ENCODE measurements around the gene MUC2.

Gene MUC2

GRCh38 chr11:1109918-1110705 lies 35.4 kb downstream of the MUC2 start:
- no peak for DNase-seq
- Histone ChIP-seq H3K79me2 (ENCODE audit: control insufficient read depth, insufficient read depth, low read length, poor library complexity) (no peaks in the 10 kb centered on the region), H3K36me3 (ENCODE audit: control insufficient read depth in 1 of 2, insufficient read depth in 2 of 2, low read length in 2 of 2) (no peaks in the 10 kb centered on the region), H3K4ac (ENCODE audit: low read depth, low read length) (no peak overlapping the region), H4K8ac (ENCODE audit: low read depth, low read length) (no peak overlapping the region), H2BK120ac (ENCODE audit: insufficient read depth, low read length, poor library complexity) (no peak overlapping the region), H3K79me1 (ENCODE audit: low read length) (no peaks in the 10 kb centered on the region), H4K12ac (ENCODE audit: low read depth, low read length) (no peak overlapping the region), H2AFZ (ENCODE audit: insufficient read depth, low read length, poor library complexity) (no peak overlapping the region), H3K9ac (ENCODE audit: low read length) (no peak overlapping the region), H3K9me3 (ENCODE audit: insufficient read depth, low read depth, low read length) (peaks cover 48% of the 10 kb centered on the region), H2BK12ac (ENCODE audit: low read length) (no peak overlapping the region), H3K23ac (ENCODE audit: low read length) (no peak overlapping the region), H3K27me3 (ENCODE audit: insufficient read depth, low read length) (no peaks in the 10 kb centered on the region), H3K14ac (ENCODE audit: low read length) (no peak overlapping the region), H3K4me3 (ENCODE audit: low read depth, low read length) (no peak overlapping the region), H4K91ac (ENCODE audit: low read depth, low read length) (no peak overlapping the region), H3K18ac (ENCODE audit: low read length) (no peak overlapping the region), H2AK5ac (ENCODE audit: low read length) (no peak overlapping the region), H3K4me2 (ENCODE audit: low read length) (no peak overlapping the region), H3K27ac (ENCODE audit: low read depth, low read length) (no peak overlapping the region), H3K4me1 (ENCODE audit: control insufficient read depth in 1 of 2, insufficient read depth in 2 of 2, low read length in 2 of 2) (no peaks in the 10 kb centered on the region), H2BK5ac (ENCODE audit: low read depth, low read length, poor library complexity) (no peak overlapping the region)
- no CpG with 5 or more reads among the region's 39 CpGs for WGBS (ENCODE audit: extremely low coverage, insufficient coverage, insufficient read length)

DNA sequence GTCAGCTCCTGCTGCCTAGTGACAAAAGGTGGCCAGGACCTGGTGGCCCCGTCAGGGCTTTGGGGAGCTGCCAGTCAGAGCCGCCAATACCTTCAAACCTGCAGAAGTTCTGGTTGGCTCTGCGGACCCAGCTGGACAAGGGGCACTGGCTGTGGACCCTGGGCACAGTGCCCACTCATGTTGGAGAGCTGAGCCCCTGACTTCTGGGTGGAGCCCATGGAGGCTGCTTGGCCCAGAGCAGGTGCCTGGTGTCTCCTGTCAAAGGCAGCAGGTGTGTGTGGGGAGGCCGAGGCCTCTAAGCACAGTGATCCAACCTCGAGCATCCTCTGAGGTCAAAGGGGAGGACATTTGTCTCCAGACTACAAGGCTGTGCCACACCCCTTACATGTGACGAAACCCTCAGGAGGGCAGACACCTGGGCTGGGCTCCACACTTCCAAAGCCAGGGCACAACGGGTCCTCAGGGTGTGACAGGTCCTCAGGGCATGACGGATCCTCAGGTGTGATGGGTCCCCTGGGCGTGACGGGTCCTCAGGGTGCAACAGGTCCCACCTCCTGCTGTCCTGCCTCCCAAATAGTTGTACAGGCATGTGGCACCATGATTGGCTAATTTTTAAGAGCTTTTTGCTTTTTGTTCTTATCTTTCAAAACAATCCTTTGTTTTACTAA lies 37.0 kb downstream of the MUC2 start:
- no peak overlapping the region for H2BK12ac ChIP-seq (ENCODE audit: low read length)
- no CpG with 5 or more reads among the region's 10 CpGs for WGBS (ENCODE audit: extremely low coverage, insufficient coverage, insufficient read length)
- no peak overlapping the region for H3K14ac ChIP-seq (ENCODE audit: low read length)
- no peak overlapping the region for H4K8ac ChIP-seq (ENCODE audit: low read depth, low read length)
- H3K27me3 ChIP-seq (ENCODE audit: insufficient read depth, low read length), result no peaks in the 10 kb centered on the region
- DNase-seq, result no peak
- H3K4me1 ChIP-seq (ENCODE audit: control insufficient read depth in 1 of 2, insufficient read depth in 2 of 2, low read length in 2 of 2), result no peaks in the 10 kb centered on the region
- H3K79me2 ChIP-seq (ENCODE audit: control insufficient read depth, insufficient read depth, low read length, poor library complexity), result no peaks in the 10 kb centered on the region
- no peak overlapping the region for H2AFZ ChIP-seq (ENCODE audit: insufficient read depth, low read length, poor library complexity)
- H3K23ac ChIP-seq (ENCODE audit: low read length), result no peak overlapping the region
- no peak overlapping the region for H4K12ac ChIP-seq (ENCODE audit: low read depth, low read length)
- no peak overlapping the region for H4K91ac ChIP-seq (ENCODE audit: low read depth, low read length)
- peaks cover 38% of the 10 kb centered on the region for H3K9me3 ChIP-seq (ENCODE audit: insufficient read depth, low read depth, low read length)
- no peak overlapping the region for H3K4ac ChIP-seq (ENCODE audit: low read depth, low read length)
- no peak overlapping the region for H2AK5ac ChIP-seq (ENCODE audit: low read length)
- H3K4me2 ChIP-seq (ENCODE audit: low read length), result no peak overlapping the region
- no peaks in the 10 kb centered on the region for H3K79me1 ChIP-seq (ENCODE audit: low read length)
- H3K27ac ChIP-seq (ENCODE audit: low read depth, low read length), result no peak overlapping the region
- no peaks in the 10 kb centered on the region for H3K36me3 ChIP-seq (ENCODE audit: control insufficient read depth in 1 of 2, insufficient read depth in 2 of 2, low read length in 2 of 2)
- H2BK5ac ChIP-seq (ENCODE audit: low read depth, low read length, poor library complexity), result no peak overlapping the region
- no peak overlapping the region for H2BK120ac ChIP-seq (ENCODE audit: insufficient read depth, low read length, poor library complexity)
- H3K18ac ChIP-seq (ENCODE audit: low read length), result no peak overlapping the region
- no peak overlapping the region for H3K4me3 ChIP-seq (ENCODE audit: low read depth, low read length)
- H3K9ac ChIP-seq (ENCODE audit: low read length), result no peak overlapping the region

- no peak overlapping the region for H2BK12ac ChIP-seq (ENCODE audit: low read length)
- no peak for DNase-seq
Observed at GRCh38 chr11:1112351-1113191, 37.9 kb downstream of the MUC2 start.

GRCh38 chr11:1113405-1114201 lies 38.9 kb downstream of the MUC2 start:
- no peak overlapping the region for H2AFZ ChIP-seq (ENCODE audit: insufficient read depth, low read length, poor library complexity)
- H3K18ac ChIP-seq (ENCODE audit: low read length), result no peak overlapping the region
- H3K4ac ChIP-seq (ENCODE audit: low read depth, low read length), result no peak overlapping the region
- no peak overlapping the region for H4K12ac ChIP-seq (ENCODE audit: low read depth, low read length)
- H3K27ac ChIP-seq (ENCODE audit: low read depth, low read length), result no peak overlapping the region
- H3K4me3 ChIP-seq (ENCODE audit: low read depth, low read length), result no peak overlapping the region
- no peak overlapping the region for H3K23ac ChIP-seq (ENCODE audit: low read length)
- no peak overlapping the region for H2BK5ac ChIP-seq (ENCODE audit: low read depth, low read length, poor library complexity)
- no peak overlapping the region for H4K91ac ChIP-seq (ENCODE audit: low read depth, low read length)
- no peak overlapping the region for H3K14ac ChIP-seq (ENCODE audit: low read length)
- H2AK5ac ChIP-seq (ENCODE audit: low read length), result no peak overlapping the region
- H3K9me3 ChIP-seq (ENCODE audit: insufficient read depth, low read depth, low read length), result peaks cover 29% of the 10 kb centered on the region
- no peaks in the 10 kb centered on the region for H3K36me3 ChIP-seq (ENCODE audit: control insufficient read depth in 1 of 2, insufficient read depth in 2 of 2, low read length in 2 of 2)
- H2BK120ac ChIP-seq (ENCODE audit: insufficient read depth, low read length, poor library complexity), result no peak overlapping the region
- H3K9ac ChIP-seq (ENCODE audit: low read length), result no peak overlapping the region
- H3K79me1 ChIP-seq (ENCODE audit: low read length), result no peaks in the 10 kb centered on the region
- H3K4me2 ChIP-seq (ENCODE audit: low read length), result no peak overlapping the region
- no peak overlapping the region for H2BK12ac ChIP-seq (ENCODE audit: low read length)
- no peak for DNase-seq
- no peaks in the 10 kb centered on the region for H3K4me1 ChIP-seq (ENCODE audit: control insufficient read depth in 1 of 2, insufficient read depth in 2 of 2, low read length in 2 of 2)
- H3K79me2 ChIP-seq (ENCODE audit: control insufficient read depth, insufficient read depth, low read length, poor library complexity), result no peaks in the 10 kb centered on the region
- H3K27me3 ChIP-seq (ENCODE audit: insufficient read depth, low read length), result no peaks in the 10 kb centered on the region
- no peak overlapping the region for H4K8ac ChIP-seq (ENCODE audit: low read depth, low read length)
- WGBS (ENCODE audit: extremely low coverage, insufficient coverage, insufficient read length), result no CpG with 5 or more reads among the region's 36 CpGs

More at GRCh38 chr11:1112351-1113191, 37.9 kb downstream of the MUC2 start:
- H4K12ac ChIP-seq (ENCODE audit: low read depth, low read length), result no peak overlapping the region
- H3K14ac ChIP-seq (ENCODE audit: low read length), result no peak overlapping the region
- no peak overlapping the region for H2AFZ ChIP-seq (ENCODE audit: insufficient read depth, low read length, poor library complexity)
- no peak overlapping the region for H3K18ac ChIP-seq (ENCODE audit: low read length)
- WGBS (ENCODE audit: extremely low coverage, insufficient coverage, insufficient read length), result no CpG with 5 or more reads among the region's 14 CpGs
- no peak overlapping the region for H4K8ac ChIP-seq (ENCODE audit: low read depth, low read length)
- no peaks in the 10 kb centered on the region for H3K27me3 ChIP-seq (ENCODE audit: insufficient read depth, low read length)
- H4K91ac ChIP-seq (ENCODE audit: low read depth, low read length), result no peak overlapping the region
- no peak overlapping the region for H3K9ac ChIP-seq (ENCODE audit: low read length)
- H3K4me1 ChIP-seq (ENCODE audit: control insufficient read depth in 1 of 2, insufficient read depth in 2 of 2, low read length in 2 of 2), result no peaks in the 10 kb centered on the region
- no peak overlapping the region for H3K27ac ChIP-seq (ENCODE audit: low read depth, low read length)
- H3K79me1 ChIP-seq (ENCODE audit: low read length), result no peaks in the 10 kb centered on the region
- no peak overlapping the region for H2AK5ac ChIP-seq (ENCODE audit: low read length)
- H3K4me2 ChIP-seq (ENCODE audit: low read length), result no peak overlapping the region
- H3K36me3 ChIP-seq (ENCODE audit: control insufficient read depth in 1 of 2, insufficient read depth in 2 of 2, low read length in 2 of 2), result no peaks in the 10 kb centered on the region
- H3K79me2 ChIP-seq (ENCODE audit: control insufficient read depth, insufficient read depth, low read length, poor library complexity), result no peaks in the 10 kb centered on the region
- H3K23ac ChIP-seq (ENCODE audit: low read length), result no peak overlapping the region
- no peak overlapping the region for H3K4ac ChIP-seq (ENCODE audit: low read depth, low read length)
- no peak overlapping the region for H3K4me3 ChIP-seq (ENCODE audit: low read depth, low read length)
- H3K9me3 ChIP-seq (ENCODE audit: insufficient read depth, low read depth, low read length), result peaks cover 32% of the 10 kb centered on the region
- no peak overlapping the region for H2BK5ac ChIP-seq (ENCODE audit: low read depth, low read length, poor library complexity)
- H2BK120ac ChIP-seq (ENCODE audit: insufficient read depth, low read length, poor library complexity), result no peak overlapping the region
